GM19467 (cell line): ENCODE results near the gene HDAC11.

ENCODE experiments used
- ATAC-seq: cut with Tn5 transposase; IDR thresholded peaks from one replicate; pipeline ENCODE4 v1.9.1; 2021; ENCODE audit warnings: mild to moderate bottlenecking, moderate library complexity; ENCODE audit not compliant: unreplicated experiment

HDAC11 gene

DNA sequence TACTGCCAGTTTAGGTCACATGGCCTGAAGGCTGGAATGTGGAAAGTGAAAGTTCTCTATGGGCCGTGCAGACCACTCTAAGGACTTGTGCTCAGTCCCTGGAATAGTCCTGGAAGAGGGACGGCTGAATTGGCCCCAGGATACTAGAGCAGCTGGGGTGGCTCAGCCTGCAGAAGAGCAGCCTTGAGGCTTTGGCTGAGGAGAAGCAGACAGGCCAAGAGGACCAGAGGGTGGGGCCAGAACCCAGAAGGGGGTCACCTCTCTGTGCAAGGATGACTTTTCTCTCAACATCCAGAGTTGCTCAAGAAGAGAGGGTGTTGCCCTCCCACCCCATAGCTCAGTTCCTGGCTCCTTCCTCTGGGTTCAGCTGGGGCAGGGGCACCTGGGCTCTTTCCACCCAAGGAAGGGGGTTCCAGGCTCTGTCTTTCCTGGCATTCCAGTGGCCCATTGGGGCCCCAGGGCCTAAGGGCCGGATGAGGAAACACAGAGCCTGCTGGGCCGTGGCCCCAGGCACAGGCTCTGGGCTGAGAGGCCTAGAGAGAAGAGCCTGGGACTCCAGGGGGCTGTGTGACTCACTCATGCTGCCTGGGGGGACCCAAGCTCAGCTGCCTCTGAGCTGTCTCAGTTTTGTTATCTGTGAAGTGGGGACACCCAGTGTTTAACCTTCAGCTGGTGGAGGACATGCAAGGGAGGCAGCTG is 60.3 kb downstream of the HDAC11 start:
- ATAC-seq, result no peak

- ATAC-seq, result no peak
Observed at GRCh38 chr3:13541691-13542090, 61.6 kb downstream of the HDAC11 start.

DNA sequence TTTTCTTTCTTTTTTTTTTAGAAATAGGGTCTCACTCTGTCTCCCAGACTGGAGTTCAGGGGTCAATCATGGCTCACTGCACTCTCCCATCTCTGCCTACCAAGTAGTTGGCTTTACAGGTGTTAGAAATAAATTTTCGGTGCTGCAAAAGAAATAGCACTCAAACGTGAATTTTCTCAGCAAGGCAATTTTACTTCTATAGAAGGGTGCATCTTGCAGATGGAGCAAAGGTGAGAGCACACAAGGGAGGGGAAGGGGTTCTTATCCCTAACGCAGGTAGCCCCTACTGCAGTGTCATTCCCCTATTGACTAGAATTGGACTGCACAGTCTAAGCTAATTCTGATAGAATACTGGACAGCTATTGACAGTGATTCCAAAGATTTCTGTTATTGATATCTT is 62.0 kb downstream of the HDAC11 start:
- ATAC-seq, result no peak

- no peak for ATAC-seq
Observed at GRCh38 chr3:13543253-13543652, 63.1 kb downstream of the HDAC11 start.

GRCh38 chr3:13544293-13544831 is 64.3 kb downstream of the HDAC11 start:
- ATAC-seq, result no peak

DNA sequence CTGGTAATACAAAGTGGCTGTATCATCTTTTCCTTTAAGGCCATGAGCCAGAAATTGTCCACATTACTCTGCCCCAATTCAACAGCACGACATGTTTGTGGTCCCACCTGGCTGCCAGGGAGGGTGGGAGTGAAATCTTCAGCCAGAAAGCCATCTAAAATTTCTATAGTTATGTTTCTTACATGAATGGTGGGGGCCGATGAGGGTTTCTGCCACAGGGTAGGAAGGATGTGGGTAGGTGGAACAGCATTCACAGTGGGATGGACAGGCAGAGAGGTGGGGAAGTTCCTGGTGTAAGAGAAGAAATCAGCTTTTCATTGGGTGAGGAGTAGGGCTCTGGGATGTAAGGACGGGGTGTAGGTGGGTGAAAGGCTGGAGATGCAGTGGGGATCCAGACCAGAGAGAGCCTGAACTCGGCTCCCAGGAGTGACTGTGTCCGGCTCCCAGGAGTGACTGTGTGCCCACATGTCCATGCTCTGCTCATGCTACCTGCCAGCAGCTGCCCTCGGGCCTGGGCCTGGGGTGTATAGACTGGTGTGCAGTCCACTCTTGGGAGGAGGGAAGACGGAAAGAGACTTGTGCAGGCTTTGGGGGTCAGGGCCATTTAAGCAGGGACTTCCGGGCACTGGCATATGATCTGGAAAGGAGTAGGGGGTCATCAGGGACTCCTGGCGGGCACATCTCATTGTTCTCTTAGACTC is 65.0 kb downstream of the HDAC11 start:
- no peak for ATAC-seq

DNA sequence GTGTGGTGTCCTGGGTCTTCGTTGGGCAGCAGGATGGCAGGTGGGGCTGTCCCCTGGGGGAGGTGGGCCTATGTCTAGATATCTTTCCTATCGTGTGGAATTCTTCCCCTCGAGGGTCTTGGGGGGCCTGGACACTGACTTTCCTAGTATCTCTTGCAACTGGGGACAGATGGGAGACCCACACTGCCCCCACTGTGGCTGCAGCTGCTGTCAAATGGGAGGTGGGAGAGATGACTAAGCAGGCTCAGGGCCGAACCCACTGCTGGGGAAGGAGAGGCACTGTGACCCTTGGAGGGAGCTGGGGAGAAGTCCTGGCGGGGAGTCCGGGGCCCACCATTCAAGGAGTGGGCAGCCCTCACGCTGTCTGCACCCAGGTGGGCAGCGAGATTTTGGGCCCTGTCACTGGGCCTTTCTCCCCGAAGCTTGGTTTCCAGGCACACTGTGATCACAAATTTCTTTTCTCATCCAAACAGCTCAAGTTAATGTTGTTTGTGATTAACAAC is 65.9 kb downstream of the HDAC11 start:
- no peak for ATAC-seq

DNA sequence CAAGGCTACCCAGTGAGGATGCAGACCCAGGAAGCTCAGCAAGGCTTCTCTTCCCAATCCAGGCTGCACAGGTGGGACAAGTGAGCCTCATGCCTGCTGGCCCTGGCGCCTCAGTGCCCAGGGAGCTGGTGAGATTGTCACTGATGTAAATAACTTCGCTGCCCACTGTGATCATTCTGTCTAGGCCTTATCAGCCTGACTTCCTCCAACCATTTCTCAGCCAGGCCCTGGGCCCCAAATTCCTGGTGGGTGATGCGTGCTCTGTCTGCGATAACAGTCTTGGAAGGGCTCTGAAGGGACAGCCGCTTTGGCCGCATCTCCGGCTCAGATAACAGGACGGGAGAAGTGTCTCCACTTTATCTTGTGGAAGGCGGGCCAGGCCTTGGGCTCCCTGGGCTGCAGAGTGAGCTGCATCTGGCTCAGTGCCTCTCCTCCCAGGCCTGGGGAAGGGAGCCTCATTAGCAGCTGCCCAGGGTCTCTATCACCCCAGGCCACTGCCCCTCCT is 66.6 kb downstream of the HDAC11 start:
- no peak for ATAC-seq

DNA sequence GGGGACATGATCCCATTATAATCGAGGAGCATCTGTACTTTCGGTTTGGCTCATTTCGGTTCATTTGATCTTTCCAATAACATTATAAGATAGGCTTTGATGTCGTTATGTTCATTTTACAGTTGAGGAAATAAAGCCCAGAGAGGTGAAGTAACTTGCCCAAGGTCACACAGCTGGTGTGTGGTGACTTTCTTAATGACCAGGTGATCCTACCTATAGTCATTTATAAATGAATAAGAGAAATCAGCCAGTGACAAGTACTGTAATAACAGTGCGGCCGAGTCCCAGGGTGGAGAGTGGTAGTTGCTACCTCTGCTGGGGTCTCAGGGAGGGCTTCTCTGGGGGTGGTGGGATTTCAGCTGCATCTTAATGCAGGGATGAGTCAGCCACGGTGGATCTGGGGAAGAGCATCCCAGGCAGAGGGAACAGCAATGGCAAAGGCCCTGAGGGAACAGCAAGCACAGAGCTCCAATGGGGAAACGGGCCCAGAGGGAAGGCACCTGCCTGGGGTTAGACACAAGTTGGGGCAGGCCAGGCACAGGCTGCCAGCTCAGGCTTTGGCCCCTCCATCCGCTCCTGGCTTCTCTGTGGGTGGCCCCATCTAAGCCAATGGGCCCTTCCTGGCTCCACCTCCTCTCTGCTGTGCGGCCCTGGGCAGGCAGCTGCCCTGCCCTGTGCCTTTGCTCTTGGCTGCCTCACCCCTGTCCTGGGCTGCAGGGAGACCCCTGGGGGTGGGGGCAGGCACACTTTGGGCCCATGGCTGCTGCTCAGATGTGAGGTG is 67.7 kb downstream of the HDAC11 start:
- no peak for ATAC-seq

GRCh38 chr3:13548696-13549622 is 68.9 kb downstream of the HDAC11 start, which contains the start of gene FBLN2:
Gene FBLN2 (plus strand): TSS chr3:13549125. CDS start chr3:13570356, 21,231 bp downstream.
- ATAC-seq, result no peak

DNA sequence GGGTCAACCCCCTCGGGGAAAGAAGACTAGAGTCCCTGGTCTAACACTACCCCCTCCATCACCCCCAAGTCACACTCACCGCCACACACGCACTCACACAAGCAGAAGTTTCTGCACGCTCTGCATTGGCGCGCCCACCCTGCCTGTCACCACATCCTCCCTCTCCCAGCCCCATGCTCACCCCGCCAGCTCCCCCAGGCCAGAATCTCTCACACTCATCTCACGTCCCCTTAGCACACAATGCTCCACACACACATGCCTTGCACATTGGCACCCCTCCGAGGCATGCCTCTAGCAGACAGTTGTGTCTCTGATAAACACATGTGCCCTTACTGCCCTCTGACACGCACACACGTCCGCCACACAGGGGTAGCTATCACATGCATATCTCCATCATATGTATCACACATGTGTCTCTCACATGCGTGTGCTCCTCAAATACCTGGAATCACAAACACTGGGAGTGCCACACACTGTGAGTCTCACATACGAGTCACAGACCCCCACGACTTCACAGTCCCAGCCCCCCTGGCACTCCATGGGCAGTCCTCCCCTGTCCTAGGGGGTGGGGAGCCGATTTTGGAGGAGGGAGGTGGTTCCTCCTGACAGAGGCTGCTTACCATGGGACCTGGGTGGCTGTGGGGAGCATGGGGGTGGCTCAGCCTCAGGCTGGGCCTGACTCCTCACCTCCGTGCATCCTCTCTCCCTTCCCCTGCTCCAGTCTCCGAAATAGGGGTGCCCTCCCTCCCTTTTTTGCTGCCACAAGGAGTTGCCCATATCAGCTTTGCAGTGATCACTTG is 69.7 kb downstream of the HDAC11 start:
- ATAC-seq, result no peak

DNA sequence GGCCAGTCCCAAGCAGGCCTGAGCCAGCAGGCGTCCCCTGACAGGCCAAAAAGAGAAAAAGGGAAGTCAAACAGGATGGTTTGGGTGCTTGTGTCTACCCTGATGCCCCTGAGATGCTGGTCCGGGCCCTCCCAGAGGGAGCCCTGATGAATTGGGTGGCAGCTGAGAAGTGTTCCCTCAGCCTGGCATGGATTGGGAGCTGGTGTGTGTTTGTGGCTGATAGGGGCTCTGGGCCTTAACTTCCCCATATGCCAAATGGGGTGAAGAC is 70.3 kb downstream of the HDAC11 start:
- no peak for ATAC-seq

GRCh38 chr3:13550791-13551360 is 70.8 kb downstream of the HDAC11 start:
- no peak for ATAC-seq

- ATAC-seq, result no peak
Observed at GRCh38 chr3:13552857-13553652, 72.9 kb downstream of the HDAC11 start.

DNA sequence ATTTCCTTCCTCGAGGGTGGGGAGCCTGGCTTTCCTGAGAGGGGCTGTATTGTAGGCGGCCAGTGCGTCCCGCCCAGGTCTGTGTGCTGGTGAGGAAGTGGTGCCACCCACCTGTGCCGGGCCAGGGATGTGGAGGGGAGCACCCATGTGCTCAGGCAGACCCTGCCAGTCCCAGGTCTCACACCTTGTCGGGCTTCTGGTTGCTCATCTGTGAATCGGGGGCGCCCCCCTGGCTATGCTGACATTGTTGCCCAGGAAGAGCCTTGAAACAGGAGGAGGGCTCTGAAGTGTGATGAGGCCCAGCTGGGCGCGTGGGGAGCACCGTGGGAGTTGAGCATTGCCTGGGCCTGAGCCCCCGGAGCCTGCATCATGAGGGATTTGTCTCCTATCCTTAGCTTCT is 73.6 kb downstream of the HDAC11 start:
- no peak for ATAC-seq

DNA sequence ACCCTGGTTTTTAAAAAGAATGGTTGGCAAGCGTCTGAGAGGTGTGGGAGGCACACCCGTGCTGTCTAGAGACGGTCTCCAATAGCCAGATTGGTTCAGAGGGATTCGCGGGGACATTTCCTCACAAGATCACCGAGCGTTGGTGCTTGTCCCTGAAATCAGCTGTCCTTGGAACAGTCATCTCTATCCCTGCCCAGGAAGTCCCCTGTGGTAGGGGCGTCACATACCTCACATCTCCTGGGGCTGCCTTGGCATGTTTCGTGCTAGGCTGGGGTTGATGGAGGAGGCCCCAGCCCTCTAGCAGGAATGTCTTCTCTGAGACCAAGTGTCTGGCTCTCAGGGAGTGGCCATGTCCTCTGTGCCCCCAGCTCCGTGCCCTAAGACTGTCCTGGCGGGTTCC is 75.6 kb downstream of the HDAC11 start:
- no peak for ATAC-seq
